IPS-15b (cell line): Measurements from ENCODE around the gene IGIP.
A peak's percentile ranks its signal among the peaks of the same experiment; 100 is the strongest.

Experiments
- H3K27me3 ChIP-seq: one replicate; pipeline ENCODE4 v1.6.1; 2013; ENCODE audit warnings: low read length; ENCODE audit not compliant: control insufficient read depth, insufficient read depth
- H3K36me3 ChIP-seq: one replicate; pipeline ENCODE4 v1.6.1; 2013; ENCODE audit warnings: low read length; ENCODE audit not compliant: control insufficient read depth, insufficient read depth
- H3K4me1 ChIP-seq: one replicate; pipeline ENCODE4 v1.6.1; 2013; ENCODE audit warnings: mild to moderate bottlenecking, low read length; ENCODE audit not compliant: control insufficient read depth, insufficient read depth
- H3K4me3 ChIP-seq: one replicate; pipeline ENCODE4 v1.5.1; 2013; ENCODE audit warnings: low read depth, low read length
- H3K9ac ChIP-seq: one replicate; pipeline ENCODE4 v1.6.1; 2013; ENCODE audit warnings: low read depth, mild to moderate bottlenecking, low read length
- H3K9me3 ChIP-seq: one replicate; pipeline ENCODE4 v1.6.1; 2013; ENCODE audit warnings: mild to moderate bottlenecking, low read length; ENCODE audit not compliant: control insufficient read depth, insufficient read depth

Gene IGIP

GRCh38 chr5:140159014-140159927 lies 33.5 kb downstream of the IGIP start:
- Histone ChIP-seq H3K9ac (no peak overlapping the region), H3K36me3 (no peaks in the 10 kb centered on the region), H3K4me1 (peaks cover 3% of the 10 kb centered on the region), H3K4me3 (no peak overlapping the region), H3K9me3 (no peaks in the 10 kb centered on the region), H3K27me3 (peaks cover 4% of the 10 kb centered on the region)

DNA sequence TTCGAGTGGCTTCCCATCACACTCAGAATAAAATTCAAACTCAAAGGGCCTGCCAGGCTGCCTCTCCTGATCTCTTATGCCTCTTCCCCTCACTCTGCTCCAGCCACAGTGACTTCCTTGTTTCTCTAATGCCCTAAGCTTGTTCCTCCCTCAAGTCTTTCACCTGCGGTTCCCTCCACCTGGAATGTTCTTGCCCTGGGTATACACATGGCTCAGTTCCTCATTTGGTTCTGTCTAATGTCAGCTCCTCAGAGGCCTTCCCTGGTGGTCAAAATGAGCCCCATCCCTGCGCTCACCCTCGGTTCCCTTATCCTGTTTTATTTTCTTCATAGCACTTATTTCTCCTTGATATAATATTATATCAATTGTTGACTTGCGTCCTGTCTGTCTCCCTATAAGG lies 36.5 kb downstream of the IGIP start:
- Histone ChIP-seq H3K9ac (no peak overlapping the region), H3K27me3 (peaks cover 2% of the 10 kb centered on the region)

GRCh38 chr5:140162781-140163180 lies 37.0 kb downstream of the IGIP start:
- H3K9ac ChIP-seq: no peak overlapping the region
- no peaks in the 10 kb centered on the region for H3K4me1 ChIP-seq
- no peaks in the 10 kb centered on the region for H3K9me3 ChIP-seq
- no peaks in the 10 kb centered on the region for H3K36me3 ChIP-seq
- no peak overlapping the region for H3K4me3 ChIP-seq
- peaks cover 2% of the 10 kb centered on the region for H3K27me3 ChIP-seq

More for the DNA sequence above, 36.5 kb downstream of the IGIP start:
- no peaks in the 10 kb centered on the region for H3K9me3 ChIP-seq
- no peaks in the 10 kb centered on the region for H3K36me3 ChIP-seq
- no peaks in the 10 kb centered on the region for H3K4me1 ChIP-seq
- H3K4me3 ChIP-seq: no peak overlapping the region

DNA sequence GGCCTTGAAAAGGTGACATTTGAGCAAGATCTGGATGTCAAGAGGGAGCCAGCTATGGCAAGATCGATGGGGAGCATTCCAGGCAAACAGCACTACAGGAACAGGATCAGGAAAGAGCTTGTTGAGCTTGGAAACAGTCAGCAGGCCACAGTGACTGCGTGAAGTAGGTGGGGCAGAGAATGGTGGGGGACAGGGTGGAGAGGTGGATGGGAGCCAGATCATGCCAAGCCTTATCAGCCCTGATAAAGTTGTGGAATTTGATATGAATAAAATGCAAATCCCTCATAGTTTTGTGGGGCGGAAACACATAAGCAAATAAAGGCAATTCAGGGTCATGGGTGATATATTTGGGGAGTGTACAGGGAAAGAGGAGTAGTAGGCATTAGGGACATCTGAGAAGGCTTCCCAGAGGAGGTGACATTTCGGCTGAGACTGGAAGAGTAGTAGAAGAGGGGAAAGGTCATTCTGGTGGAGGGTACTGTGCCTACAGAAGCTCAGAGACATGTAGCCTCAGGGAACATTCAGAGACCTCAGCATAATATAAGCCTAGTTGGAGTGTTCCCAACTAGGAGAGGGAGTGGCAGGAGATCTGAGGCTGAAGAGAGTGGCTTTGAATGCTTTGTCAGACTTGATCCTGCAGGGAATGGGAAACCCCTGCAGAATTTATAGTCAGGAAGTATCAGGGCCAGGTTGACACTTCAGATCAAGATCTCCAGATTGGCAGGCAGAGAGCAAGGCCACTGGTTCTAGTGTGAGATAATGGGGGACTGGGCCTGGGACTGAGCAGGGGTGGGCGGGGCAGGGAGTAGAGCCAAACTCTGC lies 39.6 kb downstream of the IGIP start:
- Histone ChIP-seq H3K36me3 (no peaks in the 10 kb centered on the region), H3K9me3 (no peaks in the 10 kb centered on the region), H3K27me3 (peaks cover 2% of the 10 kb centered on the region), H3K4me3 (no peak overlapping the region), H3K4me1 (no peaks in the 10 kb centered on the region), H3K9ac (no peak overlapping the region)

DNA sequence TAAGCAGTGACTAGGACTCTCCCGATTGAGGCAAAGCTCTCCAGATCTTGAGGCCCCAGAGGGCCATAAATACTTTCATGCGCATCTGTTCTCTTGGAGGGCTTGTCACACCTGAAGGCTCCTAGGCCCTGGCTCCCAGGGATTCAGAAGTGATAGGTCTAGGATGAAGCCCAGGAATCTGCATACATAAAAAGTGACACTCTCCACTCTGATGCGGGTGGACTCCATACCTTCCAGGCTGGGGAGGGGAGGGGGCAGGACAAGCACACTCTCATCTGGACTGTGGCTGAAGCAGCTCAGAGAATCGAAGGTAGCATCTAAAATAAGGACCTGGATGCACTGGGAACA lies 40.2 kb downstream of the IGIP start:
- Histone ChIP-seq H3K4me1 (no peaks in the 10 kb centered on the region), H3K9ac (no peak overlapping the region)

DNA sequence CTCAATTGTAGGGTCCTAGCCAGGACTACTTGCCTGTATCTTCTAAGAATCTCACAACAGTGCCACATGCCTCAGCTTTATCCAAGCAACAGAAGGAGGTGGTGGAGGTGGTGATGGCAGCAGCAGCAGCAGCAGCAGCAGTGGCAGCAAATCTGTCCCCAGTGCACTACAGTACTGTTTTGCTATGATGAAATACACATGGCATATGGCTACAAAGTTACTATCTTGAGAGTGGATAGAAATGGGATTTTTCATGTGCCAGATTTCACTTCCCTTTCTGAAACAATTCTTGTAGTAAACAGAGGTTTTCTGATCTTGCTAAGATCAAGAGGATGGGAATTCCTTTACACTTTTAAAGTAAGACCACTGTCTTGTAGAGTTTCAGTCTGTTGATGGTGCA lies 41.2 kb downstream of the IGIP start:
- Histone ChIP-seq H3K9ac (no peak overlapping the region), H3K9me3 (no peaks in the 10 kb centered on the region), H3K27me3 (peaks cover 2% of the 10 kb centered on the region), H3K4me1 (no peaks in the 10 kb centered on the region), H3K36me3 (no peaks in the 10 kb centered on the region), H3K4me3 (no peak overlapping the region)

More for the DNA sequence above, 40.2 kb downstream of the IGIP start:
- Histone ChIP-seq H3K27me3 (peaks cover 2% of the 10 kb centered on the region), H3K9me3 (no peaks in the 10 kb centered on the region), H3K36me3 (no peaks in the 10 kb centered on the region), H3K4me3 (no peak overlapping the region)

DNA sequence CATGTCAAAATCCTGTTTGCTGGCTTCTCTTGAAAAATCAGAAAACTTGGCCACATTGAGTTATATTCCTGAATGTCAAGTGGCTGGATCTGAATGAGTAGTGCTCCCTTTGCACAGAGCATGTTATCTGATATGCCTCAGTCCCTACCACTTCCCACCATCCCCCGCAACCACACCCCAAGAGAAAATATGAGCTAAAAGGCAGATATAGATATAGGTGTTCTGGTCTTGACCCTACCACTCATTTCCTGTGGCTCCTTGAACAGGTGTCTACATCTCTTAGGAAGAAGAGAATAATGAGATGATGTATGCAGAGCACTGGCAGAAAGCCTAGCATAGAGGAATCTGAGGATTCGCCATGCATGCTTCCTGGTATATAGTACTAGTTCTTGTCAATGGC lies 42.6 kb downstream of the IGIP start:
- H3K27me3 ChIP-seq: peaks cover 4% of the 10 kb centered on the region
- H3K4me1 ChIP-seq: no peaks in the 10 kb centered on the region
- no peak overlapping the region for H3K4me3 ChIP-seq
- H3K9me3 ChIP-seq: no peaks in the 10 kb centered on the region
- H3K9ac ChIP-seq: no peak overlapping the region
- H3K36me3 ChIP-seq: no peaks in the 10 kb centered on the region

GRCh38 chr5:140169410-140169809 lies 43.7 kb downstream of the IGIP start:
- no peak overlapping the region for H3K4me3 ChIP-seq
- no peaks in the 10 kb centered on the region for H3K9me3 ChIP-seq
- H3K36me3 ChIP-seq: no peaks in the 10 kb centered on the region
- H3K27me3 ChIP-seq: peaks cover 5% of the 10 kb centered on the region
- peaks cover 3% of the 10 kb centered on the region for H3K4me1 ChIP-seq
- no peak overlapping the region for H3K9ac ChIP-seq

GRCh38 chr5:140172483-140172882 lies 46.7 kb downstream of the IGIP start:
- Histone ChIP-seq H3K9ac (no peak overlapping the region), H3K36me3 (no peaks in the 10 kb centered on the region), H3K4me1 (peaks cover 4% of the 10 kb centered on the region), H3K27me3 (peaks cover 3% of the 10 kb centered on the region), H3K9me3 (no peaks in the 10 kb centered on the region), H3K4me3 (no peak overlapping the region)

DNA sequence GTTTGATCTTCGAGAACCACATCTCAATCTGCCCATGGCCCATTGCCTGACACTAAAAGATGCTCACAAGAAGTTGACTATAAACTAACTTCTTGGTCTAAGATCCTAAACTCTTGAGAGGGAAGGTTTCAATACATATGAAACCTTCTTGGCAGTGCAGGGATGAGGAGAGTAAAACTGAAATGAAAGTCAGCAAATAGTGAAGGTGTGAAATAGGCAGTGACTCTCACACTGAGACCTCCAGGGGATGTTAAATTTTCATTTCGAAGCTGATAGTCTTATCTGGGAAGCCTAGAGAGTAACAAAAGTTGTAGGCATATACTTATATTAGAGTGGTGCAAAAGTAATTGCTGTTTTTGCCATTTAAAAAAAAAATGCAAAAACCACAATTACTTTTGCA lies 48.3 kb downstream of the IGIP start:
- Histone ChIP-seq H3K9ac (no peak overlapping the region), H3K36me3 (no peaks in the 10 kb centered on the region), H3K27me3 (peaks cover 3% of the 10 kb centered on the region), H3K9me3 (no peaks in the 10 kb centered on the region), H3K4me1 (peaks cover 4% of the 10 kb centered on the region), H3K4me3 (peak overlapping the region; percentile 83)

GRCh38 chr5:140174465-140175366 lies 49.0 kb downstream of the IGIP start, which contains the start of gene CYSTM1:
Gene CYSTM1, plus strand, starts transcription at chr5:140175188. Its CDS starts 19,278 bp downstream, at chr5:140194466.
- no peaks in the 10 kb centered on the region for H3K36me3 ChIP-seq

More at GRCh38 chr5:140174465-140175366, 49.0 kb downstream of the IGIP start, which contains the start of gene CYSTM1:
- Histone ChIP-seq H3K4me1 (peaks cover 4% of the 10 kb centered on the region), H3K27me3 (peaks cover 3% of the 10 kb centered on the region), H3K4me3 (peak within 1 kb of the TSS; percentile 83), H3K9ac (peak within 1 kb of the TSS; percentile 74), H3K9me3 (no peaks in the 10 kb centered on the region)
